GM12865 (cell line): ENCODE results near the gene LSG1.

Experiments used
- DNase-seq: peaks from one replicate; pipeline ENCODE4 v3.0.0; 2010; ENCODE audit warnings: low read depth
- H3K4me3 ChIP-seq: 2 replicates; pipeline ENCODE4 v1.5.1; 2011; ENCODE audit warnings: mild to moderate bottlenecking, low read depth, low read length, control low read depth
- TF ChIP-seq, protein P1 (sequence below): IDR thresholded peaks from 2 replicates; pipeline ENCODE4 v1.5.1; 2011; ENCODE audit warnings: low read length, control low read depth, low read depth, inconsistent platforms; ENCODE audit not compliant: insufficient read depth; ENCODE audit errors: missing control alignments

The LSG1 gene

DNA sequence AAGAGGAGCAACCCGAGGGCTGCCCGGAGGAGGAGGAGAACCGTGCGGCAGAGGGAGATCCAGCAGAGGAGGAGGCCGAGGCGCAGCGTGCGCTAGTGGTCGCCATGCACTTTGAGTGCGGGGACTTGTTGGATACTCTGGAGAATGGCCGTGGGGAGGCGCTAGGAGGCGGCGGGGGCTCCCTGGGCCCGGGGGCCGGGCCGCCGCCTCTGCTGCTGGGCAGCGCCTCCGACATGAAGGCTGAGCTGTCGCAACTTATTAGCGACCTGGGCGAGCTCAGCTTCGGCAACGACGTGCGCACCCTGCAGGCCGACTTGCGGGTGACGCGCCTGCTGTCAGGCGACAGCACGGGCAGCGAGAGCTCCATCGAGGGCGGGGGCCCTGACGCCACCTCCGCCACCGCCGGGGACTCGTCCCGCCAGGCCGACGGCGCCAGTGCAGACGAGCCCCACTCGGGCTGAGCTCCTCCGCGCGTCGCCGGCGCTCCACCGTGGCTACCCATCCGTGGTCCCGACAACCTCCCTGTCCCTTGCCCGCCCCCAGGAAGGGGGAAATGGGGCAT, 15.7 kb upstream of the LSG1 start:
- TF ChIP-seq, protein P1, sequence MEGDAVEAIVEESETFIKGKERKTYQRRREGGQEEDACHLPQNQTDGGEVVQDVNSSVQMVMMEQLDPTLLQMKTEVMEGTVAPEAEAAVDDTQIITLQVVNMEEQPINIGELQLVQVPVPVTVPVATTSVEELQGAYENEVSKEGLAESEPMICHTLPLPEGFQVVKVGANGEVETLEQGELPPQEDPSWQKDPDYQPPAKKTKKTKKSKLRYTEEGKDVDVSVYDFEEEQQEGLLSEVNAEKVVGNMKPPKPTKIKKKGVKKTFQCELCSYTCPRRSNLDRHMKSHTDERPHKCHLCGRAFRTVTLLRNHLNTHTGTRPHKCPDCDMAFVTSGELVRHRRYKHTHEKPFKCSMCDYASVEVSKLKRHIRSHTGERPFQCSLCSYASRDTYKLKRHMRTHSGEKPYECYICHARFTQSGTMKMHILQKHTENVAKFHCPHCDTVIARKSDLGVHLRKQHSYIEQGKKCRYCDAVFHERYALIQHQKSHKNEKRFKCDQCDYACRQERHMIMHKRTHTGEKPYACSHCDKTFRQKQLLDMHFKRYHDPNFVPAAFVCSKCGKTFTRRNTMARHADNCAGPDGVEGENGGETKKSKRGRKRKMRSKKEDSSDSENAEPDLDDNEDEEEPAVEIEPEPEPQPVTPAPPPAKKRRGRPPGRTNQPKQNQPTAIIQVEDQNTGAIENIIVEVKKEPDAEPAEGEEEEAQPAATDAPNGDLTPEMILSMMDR: peak; percentile 68
- peak; percentile 92 for DNase-seq
- peak overlapping the region; percentile 41 for H3K4me3 ChIP-seq

DNA sequence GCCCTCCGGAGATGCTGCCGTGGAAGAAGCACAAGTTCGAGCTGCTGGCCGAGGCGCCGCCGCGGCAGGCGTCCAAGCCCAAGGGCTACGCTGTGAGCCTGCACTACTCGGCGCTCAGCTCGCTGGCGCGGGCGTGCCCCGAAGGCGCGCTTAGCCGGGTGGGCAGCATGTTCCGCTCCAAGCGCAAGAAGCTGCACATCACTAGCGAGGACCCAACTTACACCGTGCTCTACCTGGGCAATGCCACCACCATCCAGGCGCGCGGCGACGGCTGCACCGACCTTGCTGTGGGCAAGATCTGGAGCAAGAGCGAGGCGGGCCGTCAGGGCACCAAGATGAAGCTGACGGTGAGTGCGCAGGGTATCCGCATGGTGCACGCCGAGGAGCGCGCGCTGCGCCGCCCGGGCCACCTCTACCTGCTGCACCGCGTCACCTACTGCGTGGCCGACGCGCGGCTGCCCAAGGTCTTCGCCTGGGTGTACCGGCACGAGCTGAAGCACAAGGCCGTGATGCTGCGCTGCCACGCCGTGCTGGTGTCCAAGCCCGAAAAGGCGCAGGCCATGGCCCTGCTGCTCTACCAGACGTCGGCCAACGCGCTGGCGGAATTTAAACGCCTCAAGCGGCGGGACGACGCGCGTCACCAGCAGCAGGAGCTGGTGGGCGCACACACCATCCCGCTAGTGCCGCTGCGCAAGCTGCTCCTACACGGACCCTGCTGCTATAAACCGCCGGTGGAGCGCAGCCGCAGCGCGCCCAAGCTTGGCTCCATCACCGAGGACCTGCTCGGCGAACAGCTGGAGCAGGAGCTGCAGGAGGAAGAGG, 15.0 kb upstream of the LSG1 start:
- TF ChIP-seq, protein P1: no peak
- DNase-seq: peak; percentile 54
- H3K4me3 ChIP-seq: peak overlapping the region; percentile 41

DNA sequence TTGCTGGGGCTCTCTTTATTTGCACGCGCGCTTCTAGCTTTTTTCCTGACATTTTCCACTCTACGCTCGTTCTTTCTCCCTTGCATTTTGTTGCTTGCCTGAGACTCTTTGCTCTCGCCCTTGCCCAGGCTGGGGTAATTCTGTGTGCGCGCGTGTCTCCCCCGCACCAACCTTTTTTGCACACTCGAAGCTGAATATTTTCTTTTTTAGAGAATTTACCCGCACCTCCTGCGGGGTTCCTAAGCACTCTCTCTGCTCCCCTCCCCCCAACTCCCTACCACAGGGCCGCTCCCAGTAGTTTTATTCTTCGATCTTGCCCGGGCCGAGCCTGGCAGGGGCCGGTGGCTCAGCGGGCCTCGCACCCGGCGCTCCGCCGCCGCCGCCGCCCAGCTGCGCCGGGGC, 14.4 kb upstream of the LSG1 start:
- peak overlapping the region; percentile 59 for H3K4me3 ChIP-seq
- TF ChIP-seq, protein P1: no peak
- DNase-seq: no peak

DNA sequence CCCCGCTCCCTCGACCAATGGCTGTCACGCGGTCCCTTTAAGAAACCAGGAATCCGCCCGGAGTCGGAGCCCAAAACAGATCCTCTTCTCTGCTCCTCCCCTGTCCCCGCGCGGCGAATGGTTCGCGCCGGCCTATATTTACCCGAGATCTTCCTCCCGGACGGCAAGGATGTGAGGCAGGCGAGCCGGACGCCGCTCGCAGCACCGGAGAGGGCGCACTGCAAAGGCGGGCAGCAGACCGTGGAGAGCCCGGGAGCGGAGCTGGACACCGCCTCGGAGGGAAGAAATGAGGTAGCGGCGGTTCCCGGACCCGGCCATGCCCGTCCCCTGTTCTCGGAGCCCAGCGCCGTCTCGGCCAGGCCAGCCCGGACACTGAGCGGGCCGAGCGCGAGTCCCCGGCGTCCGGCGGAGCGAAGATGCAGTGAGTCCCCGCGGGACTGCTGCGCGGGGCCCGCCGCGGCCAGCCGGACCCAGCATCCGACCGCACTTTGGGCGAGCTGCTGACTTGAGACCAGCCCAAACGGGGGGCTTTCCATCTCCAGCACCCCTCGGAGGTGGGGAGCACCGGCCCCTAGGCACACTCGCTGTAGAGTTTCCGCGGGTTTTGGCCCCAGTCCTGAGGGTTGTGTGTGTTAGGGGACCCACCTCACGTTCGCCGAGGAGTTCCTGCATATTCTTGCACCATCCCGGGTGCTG, 13.9 kb upstream of the LSG1 start, which contains the start of gene FAM43A:
Gene FAM43A, plus strand, starts transcription at position 166 of the 696 bp plus-strand sequence. CDS start 944 bp downstream, outside the sequence.
- H3K4me3 ChIP-seq: peak within 1 kb of the TSS; percentile 59
- TF ChIP-seq, protein P1: peak; percentile 6
- peak; percentile 89 for DNase-seq

DNA sequence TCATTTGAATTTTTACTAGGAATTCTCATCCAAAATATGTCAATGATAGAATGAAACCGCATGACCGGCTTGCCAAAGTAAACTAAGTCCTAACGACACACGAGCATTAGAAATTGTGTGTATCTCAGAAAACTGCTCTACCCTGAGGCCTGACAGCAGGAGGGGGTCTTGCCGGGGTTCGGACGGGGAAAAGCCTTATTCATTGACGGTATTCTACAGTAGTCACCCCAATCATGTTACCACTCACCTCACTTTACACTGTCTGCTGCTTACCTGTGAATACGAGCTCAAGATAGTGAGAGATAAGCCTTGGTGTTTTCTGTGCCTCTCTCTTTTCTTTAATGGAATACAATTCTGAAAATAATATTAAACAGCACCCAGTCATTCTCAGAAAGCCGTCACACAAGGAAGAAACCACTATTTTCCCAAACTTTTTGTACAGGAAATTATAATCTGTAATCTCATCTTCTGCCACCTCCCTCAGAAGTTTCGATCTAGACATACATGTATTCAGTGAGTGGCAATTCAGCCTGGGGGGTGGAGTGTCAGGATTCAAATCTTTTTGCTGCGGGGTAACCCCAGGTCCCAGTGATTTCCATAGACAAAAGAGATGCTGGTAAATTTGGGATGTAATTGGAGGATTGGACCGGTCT, 13.2 kb upstream of the LSG1 start:
- TF ChIP-seq, protein P1: no peak
- H3K4me3 ChIP-seq: peak overlapping the region; percentile 59
- no peak for DNase-seq

DNA sequence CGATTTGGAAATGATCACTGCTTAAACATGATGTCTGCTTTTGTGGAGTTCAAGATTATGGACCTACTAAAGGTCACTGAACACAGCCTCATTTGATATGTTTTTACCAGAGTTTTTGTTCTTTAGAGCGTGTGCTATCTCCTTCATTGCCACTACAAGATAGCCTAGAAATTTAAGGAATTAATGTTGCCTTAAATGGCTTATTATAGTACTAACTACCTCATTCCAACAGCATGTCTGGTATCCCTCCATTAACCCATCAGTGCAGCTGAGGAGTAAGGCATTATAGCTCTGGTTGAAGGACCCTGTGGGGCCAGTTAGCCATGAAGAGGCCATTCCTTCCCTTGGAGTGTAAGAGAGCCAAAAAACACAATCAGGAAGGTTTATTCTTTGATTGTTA, 11.4 kb upstream of the LSG1 start:
- TF ChIP-seq, protein P1: no peak
- H3K4me3 ChIP-seq: no peak overlapping the region
- no peak for DNase-seq
